Kidney (tissue), 14 donors: Measurements from ENCODE around the gene UBTF. TPM values are rescaled to one million over a fixed set of nuclear protein-coding genes. Genes with fewer than 3 reads are reported as not detected.

Experiments
- DNase-seq, 5 donors: peaks; one replicate each; pipeline ENCODE4 v3.0.0-alpha.2; 2013 to 2020
- FAIRE-seq: peaks from 2 replicates; lab custom pipeline; 2012; peaks lifted over from hg19 to GRCh38; lab: Jason Lieb, UNC
- H3K27ac ChIP-seq, 2 donors: one replicate each; pipeline ENCODE4 v1.7.0; 2013; ENCODE audit warnings: low read depth in 2 of 2, low read length in 2 of 2, inconsistent platforms in 1 of 2
- H3K27me3 ChIP-seq: one replicate; pipeline ENCODE4 v1.7.1; 2013; ENCODE audit warnings: low read length, inconsistent platforms; ENCODE audit not compliant: control insufficient read depth, insufficient read depth
- H3K36me3 ChIP-seq, 3 donors: one replicate each; pipeline versions ENCODE4 v1.7.0 to v1.7.1; 2013; ENCODE audit warnings: low read length in 3 of 3, control low read depth in 1 of 3, inconsistent platforms in 1 of 3; ENCODE audit not compliant: insufficient read depth in 3 of 3, control insufficient read depth in 2 of 3
- H3K4me1 ChIP-seq, 3 donors: one replicate each; pipeline versions ENCODE4 v1.7.0 to v1.7.1; 2013; ENCODE audit warnings: low read length in 3 of 3, inconsistent platforms in 1 of 3, low read depth in 1 of 3; ENCODE audit not compliant: control insufficient read depth in 2 of 3, insufficient read depth in 2 of 3
- H3K4me3 ChIP-seq, 3 donors: one replicate each; pipeline versions ENCODE4 v1.7.0 to v1.8.1; 2013; ENCODE audit warnings: low read length in 3 of 3, control low read depth in 1 of 3, inconsistent platforms in 1 of 3
- H3K9ac ChIP-seq, 3 donors: one replicate each; pipeline versions ENCODE4 v1.7.0 to v1.7.1; 2013; ENCODE audit warnings: low read length in 3 of 3, control low read depth in 1 of 3, inconsistent platforms in 1 of 3
- H3K9me3 ChIP-seq, 3 donors: one replicate each; pipeline versions ENCODE4 v1.7.0 to v1.7.1; 2013; ENCODE audit warnings: low read length in 3 of 3, control low read depth in 1 of 3, inconsistent platforms in 1 of 3; ENCODE audit not compliant: control insufficient read depth in 2 of 3, insufficient read depth in 1 of 3
- intact Hi-C: fragments of 100-400 bp; cut with DNase I; formaldehyde crosslinking; loops from one replicate; pipeline ENCODE4 v1.11.1; 2022
- polyA plus RNA-seq: library from polyadenylated mRNA; stranded (reverse); fragments of 350-450 nt; fragmentation: Illumina TruSeq; extraction: RNeasy Lipid Tissue Mini Kit (QIAGEN cat#74804); gene quantifications from one replicate; pipeline ENCODE4 v1.2.3, GENCODE V29; 2014; ENCODE audit warnings: low read depth, low replicate concordance; ENCODE audit not compliant: insufficient read depth
- total RNA-seq: library from RNA; stranded (reverse); fragmentation: NEBNext Ultra II Directional; extraction: Animal tissue kit (Norgen Biotek cat#: 25700); gene quantifications from one replicate; pipeline ENCODE4 v1.2.1, GENCODE V29; 2021
- TF ChIP-seq, protein P1 (sequence below): IDR thresholded peaks from 3 replicates; pipeline ENCODE4 v1.5.1; 2012; ENCODE audit warnings: mild to moderate bottlenecking, moderate library complexity, borderline replicate concordance; ENCODE audit not compliant: insufficient read depth; ENCODE audit errors: extremely low read depth
- donor health status: control.
- donor health status: control.
- donor health status: control.
- donor health status: control.
- donor health status: control.
- donor health status: DM: yes; HTN: yes; CAD: no.
- donor health status: Normal renal cell carcinoma (clear cell type).

Gene UBTF
- total and polyA plus RNA-seq, 2 donors from 2014 or later = 46.1 to 98.8 TPM

DNA sequence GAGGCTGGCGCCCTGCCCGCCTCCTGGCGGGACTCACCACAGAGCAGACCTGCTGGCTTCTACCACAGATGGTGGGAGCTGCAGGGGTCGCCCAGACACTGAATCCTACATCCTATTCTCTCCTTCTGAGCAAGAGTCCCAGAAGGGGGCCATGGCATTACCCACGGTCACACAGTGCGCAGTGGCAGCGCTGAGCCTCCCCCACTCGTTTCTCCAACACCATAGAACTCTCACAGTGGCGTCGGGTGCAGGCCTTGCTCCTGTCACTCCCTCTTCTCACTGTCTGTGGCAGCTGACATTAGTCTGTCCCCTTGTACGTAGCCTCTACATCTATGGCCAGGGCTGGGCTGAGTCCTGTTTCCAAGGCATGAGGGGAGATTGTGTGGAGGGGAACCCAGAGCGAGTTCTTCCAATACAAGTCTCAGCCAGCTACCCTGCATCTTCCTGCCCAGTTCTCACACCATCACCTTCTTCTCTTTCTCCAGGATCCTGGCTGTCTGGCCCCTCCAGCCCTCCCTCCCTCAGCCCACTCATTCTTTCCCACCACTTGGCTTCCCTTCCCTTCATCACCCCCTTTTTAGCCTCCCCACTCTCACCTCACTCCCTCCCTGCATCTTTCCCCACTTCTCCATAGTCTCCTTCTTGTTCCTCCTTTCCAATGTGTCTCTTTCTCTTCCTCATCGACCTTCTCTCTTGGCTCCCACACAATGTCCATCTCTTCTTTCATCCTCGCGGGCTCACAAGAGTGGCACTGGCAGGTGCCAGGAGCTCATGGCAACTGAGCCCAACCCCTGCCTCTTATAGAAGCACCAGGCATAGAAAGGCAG, 5.9 kb downstream of the UBTF start:
- Histone ChIP-seq H3K27me3 (no peaks in the 10 kb centered on the region), H3K36me3 (peaks cover 31 to 49% (median 47%) of the 10 kb centered on the region in 3 donors), H3K4me3 (no peak overlapping the region), H3K9me3 (no peaks in the 10 kb centered on the region), H3K9ac (no peak overlapping the region), H3K4me1 (peaks cover 3 to 28% (median 17%) of the 10 kb centered on the region in 3 donors), H3K27ac (no peak overlapping the region)
- no peak for DNase-seq
- TF ChIP-seq, protein P1, sequence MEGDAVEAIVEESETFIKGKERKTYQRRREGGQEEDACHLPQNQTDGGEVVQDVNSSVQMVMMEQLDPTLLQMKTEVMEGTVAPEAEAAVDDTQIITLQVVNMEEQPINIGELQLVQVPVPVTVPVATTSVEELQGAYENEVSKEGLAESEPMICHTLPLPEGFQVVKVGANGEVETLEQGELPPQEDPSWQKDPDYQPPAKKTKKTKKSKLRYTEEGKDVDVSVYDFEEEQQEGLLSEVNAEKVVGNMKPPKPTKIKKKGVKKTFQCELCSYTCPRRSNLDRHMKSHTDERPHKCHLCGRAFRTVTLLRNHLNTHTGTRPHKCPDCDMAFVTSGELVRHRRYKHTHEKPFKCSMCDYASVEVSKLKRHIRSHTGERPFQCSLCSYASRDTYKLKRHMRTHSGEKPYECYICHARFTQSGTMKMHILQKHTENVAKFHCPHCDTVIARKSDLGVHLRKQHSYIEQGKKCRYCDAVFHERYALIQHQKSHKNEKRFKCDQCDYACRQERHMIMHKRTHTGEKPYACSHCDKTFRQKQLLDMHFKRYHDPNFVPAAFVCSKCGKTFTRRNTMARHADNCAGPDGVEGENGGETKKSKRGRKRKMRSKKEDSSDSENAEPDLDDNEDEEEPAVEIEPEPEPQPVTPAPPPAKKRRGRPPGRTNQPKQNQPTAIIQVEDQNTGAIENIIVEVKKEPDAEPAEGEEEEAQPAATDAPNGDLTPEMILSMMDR = no peak
- FAIRE-seq = no peak
- intact Hi-C loops = loop anchor here (5.0 kb wide), 1 partner anchor 114 kb away; no protein-coding TSS in a partner anchor

DNA sequence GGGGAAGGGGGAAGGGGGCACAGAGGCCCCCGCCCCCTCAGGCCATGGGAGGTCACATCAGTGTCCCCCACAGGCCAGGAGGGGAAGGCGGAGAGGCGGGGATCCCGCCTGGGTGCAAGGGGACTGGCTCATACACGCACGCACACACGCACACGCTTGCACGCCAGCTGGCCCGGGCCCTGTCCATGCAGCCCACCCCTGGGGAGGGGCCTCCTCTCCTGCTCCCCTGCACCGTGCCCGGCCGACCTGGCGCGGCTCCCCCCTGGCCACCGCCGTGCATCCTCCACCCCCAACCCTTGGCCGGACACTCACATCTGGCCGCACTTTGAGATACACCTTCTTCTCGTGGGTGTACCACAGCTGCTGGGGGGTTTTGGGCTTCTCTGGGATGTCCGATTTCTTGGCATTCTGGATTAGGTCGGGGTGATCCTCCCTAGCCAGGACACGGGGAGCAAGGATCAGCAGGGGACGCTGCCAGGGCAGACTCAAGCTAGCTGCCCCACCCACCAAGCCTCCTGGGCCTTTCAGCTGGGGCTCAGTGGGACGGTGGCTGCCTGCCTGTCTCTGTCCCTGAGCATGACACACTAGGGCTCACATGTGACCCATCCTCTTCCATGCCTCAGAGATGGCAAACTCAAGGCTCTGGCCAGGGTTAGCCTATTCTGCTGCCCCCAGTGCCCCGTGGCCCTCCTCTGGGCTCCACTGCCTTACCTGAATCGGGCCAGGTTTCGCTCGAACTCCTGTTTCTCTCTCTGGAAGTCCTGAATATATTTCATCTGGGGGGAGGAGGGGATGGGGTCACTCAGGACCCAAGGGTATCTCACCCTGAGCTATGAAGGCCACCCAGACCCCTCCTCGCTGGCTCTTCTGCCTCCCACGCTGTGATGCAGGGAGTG, 6.7 kb downstream of the UBTF start:
- DNase-seq (no peak), FAIRE-seq (no peak)
- TF ChIP-seq, protein P1 = no peak
- intact Hi-C loops = loop anchor here (5.0 kb wide), 1 partner anchor 115 kb away; no protein-coding TSS in a partner anchor
- Histone ChIP-seq H3K9ac (no peak overlapping the region), H3K27me3 (no peaks in the 10 kb centered on the region), H3K4me1 (peaks cover 3 to 23% (median 12%) of the 10 kb centered on the region in 3 donors), H3K9me3 (no peaks in the 10 kb centered on the region), H3K4me3 (no peak overlapping the region), H3K27ac (no peak overlapping the region), H3K36me3 (peaks cover 36 to 57% (median 51%) of the 10 kb centered on the region in 3 donors)

DNA sequence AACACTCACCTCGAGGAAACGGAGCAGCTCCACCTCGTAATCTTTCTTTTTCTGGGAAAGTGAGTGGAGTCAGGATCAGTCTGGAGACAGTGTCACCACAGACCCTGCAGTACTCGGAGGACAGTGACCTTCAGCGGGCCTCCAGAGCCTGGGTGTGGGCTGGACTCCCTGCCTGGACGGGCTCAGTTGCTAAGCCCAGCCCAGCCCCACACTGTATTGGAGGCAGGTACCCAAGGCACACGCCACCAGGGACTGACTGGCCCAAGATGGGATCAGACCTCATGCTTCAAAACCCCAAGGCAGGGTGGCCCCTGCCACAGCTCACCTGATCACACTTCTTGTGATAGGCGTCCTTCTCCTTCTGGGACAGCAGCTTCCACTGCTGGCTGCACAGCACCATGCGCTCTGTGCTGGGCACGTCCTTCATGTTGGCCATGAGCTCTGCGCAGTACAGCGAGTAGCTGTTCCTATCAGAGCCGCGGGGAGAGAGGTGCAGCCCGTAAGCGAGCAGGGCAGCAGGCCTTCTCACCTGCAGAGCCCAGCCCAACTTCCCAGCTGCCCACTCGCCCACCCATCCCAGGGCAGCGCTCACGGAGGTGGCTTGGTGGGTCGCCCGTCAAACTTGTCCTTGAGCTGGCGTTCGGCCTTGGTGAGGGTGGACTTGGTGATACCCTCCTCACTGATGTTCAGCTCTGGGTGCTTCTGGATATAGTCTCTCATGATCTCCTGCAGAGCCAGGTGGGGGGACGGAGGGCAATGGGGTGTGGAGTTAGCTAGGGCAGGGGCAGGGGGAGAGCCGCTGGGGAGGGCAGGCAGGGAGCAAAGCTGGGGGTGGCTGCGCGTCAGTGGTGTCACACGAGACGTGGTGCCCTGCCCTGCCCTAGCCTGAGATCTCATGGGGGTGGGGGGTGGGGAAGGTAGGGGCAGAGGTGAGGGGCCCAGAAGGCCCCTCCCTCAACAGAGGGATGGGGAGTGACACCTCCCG, 7.9 kb downstream of the UBTF start:
- H3K36me3 ChIP-seq = peaks cover 33 to 62% (median 52%) of the 10 kb centered on the region in 3 donors
- intact Hi-C loops = loop anchor here (5.0 kb wide), 1 partner anchor 116 kb away; no protein-coding TSS in a partner anchor
- DNase-seq = no peak
- FAIRE-seq = no peak
- no peak overlapping the region for H3K9ac ChIP-seq
- no peak overlapping the region for H3K4me3 ChIP-seq
- H3K4me1 ChIP-seq = peaks cover 0 to 11% (median under 1%) of the 10 kb centered on the region in 3 donors
- no peak overlapping the region for H3K27ac ChIP-seq
- TF ChIP-seq, protein P1 = no peak
- H3K9me3 ChIP-seq = no peaks in the 10 kb centered on the region
- no peaks in the 10 kb centered on the region for H3K27me3 ChIP-seq
